ENCODE results near the gene VPS33B. TPM values are rescaled to one million over a fixed set of nuclear protein-coding genes. Genes with fewer than 3 reads are reported as not detected.

The VPS33B gene
- 1 to 10 TPM; 4.2 to 7.3 (median 6.5) TPM for total RNA-seq
- long read RNA-seq, partial matches to known transcripts, result 1 of 2 reads
- long read RNA-seq, other reads (novel, unspliced or antisense), result 1 of 2 reads

GRCh38 chr15:91022075-91022831 is at the start of gene VPS33B:
VPS33B (minus strand) TSS chr15:91022594; CDS start chr15:91022249, 345 bp downstream.
- Histone ChIP-seq H3K4me1 (peaks cover 0 to 15% (median 5%) of the 10 kb centered on the region in 4 donors), H3K4me3 (peak within 1 kb of the TSS; percentile 78 to 99 (median 90)), H3K36me3 (no peaks in the 10 kb centered on the region), H3K27me3 (no peaks in the 10 kb centered on the region), H3K9me3 (no peaks in the 10 kb centered on the region), H3K27ac (peak within 1 kb of the TSS; percentile 44 to 61 (median 44))
- under 1% methylated on average over 13 of the region's 48 CpGs for WGBS (ENCODE audit: insufficient coverage, low coverage, low lambda C conversion rate, missing lambda C conversion rate)
- ATAC-seq, result peak; percentile 91 to 97 (median 96)
- TF ChIP-seq POLR2A (IDR thresholded peaks at IDR 0.05) (peak; percentile 35), CTCF (IDR thresholded peaks at IDR 0.05) (no peak)
- intact Hi-C loops (cut with DNase I), result no loop called here
- DNase-seq, result peak; percentile 81 to 92 (median 86)

GRCh38 chr15:91072161-91072560 is 49.8 kb upstream of the VPS33B start:
- intact Hi-C loops (cut with DNase I), result no loop called here
- no peak for ATAC-seq
- TF ChIP-seq CTCF (IDR thresholded peaks at IDR 0.05) (no peak), POLR2A (IDR thresholded peaks at IDR 0.05) (no peak)
- Histone ChIP-seq H3K36me3 (no peaks in the 10 kb centered on the region), H3K4me1 (no peaks in the 10 kb centered on the region), H3K4me3 (no peak overlapping the region), H3K27ac (no peak overlapping the region), H3K27me3 (no peaks in the 10 kb centered on the region), H3K9me3 (no peaks in the 10 kb centered on the region)
- DNase-seq, result no peak
- WGBS (ENCODE audit: insufficient coverage, low coverage, low lambda C conversion rate, missing lambda C conversion rate), result 74% methylated on average over 4 of the region's 4 CpGs

GRCh38 chr15:91070872-91071271 is 48.5 kb upstream of the VPS33B start:
- H3K27ac ChIP-seq, result no peak overlapping the region
- H3K9me3 ChIP-seq, result no peaks in the 10 kb centered on the region
- no peak for ATAC-seq
- DNase-seq, result no peak
- no peak for TF ChIP-seq POLR2A (IDR thresholded peaks at IDR 0.05)
- TF ChIP-seq CTCF (IDR thresholded peaks at IDR 0.05), result no peak
- no peaks in the 10 kb centered on the region for H3K4me1 ChIP-seq
- H3K36me3 ChIP-seq, result no peaks in the 10 kb centered on the region
- intact Hi-C loops (cut with DNase I), result no loop called here
- H3K4me3 ChIP-seq, result no peak overlapping the region
- WGBS (ENCODE audit: insufficient coverage, low coverage, low lambda C conversion rate, missing lambda C conversion rate), result 66% methylated on average over 8 of the region's 8 CpGs
- no peaks in the 10 kb centered on the region for H3K27me3 ChIP-seq

- 42% methylated on average over 3 of the region's 3 CpGs for WGBS (ENCODE audit: insufficient coverage, low coverage, low lambda C conversion rate, missing lambda C conversion rate)
- Histone ChIP-seq H3K36me3 (no peaks in the 10 kb centered on the region), H3K4me1 (no peaks in the 10 kb centered on the region), H3K27me3 (no peaks in the 10 kb centered on the region), H3K9me3 (no peaks in the 10 kb centered on the region), H3K4me3 (no peak overlapping the region), H3K27ac (no peak overlapping the region)
- intact Hi-C loops (cut with DNase I), result no loop called here
- TF ChIP-seq CTCF (IDR thresholded peaks at IDR 0.05) (no peak), POLR2A (IDR thresholded peaks at IDR 0.05) (no peak)
- ATAC-seq (no peak), DNase-seq (no peak)
Observed at GRCh38 chr15:91068966-91069365, 46.6 kb upstream of the VPS33B start.
